Upper lobe of right lung (tissue), 1 donor: ENCODE measurements around the gene TCF12. TPM values are rescaled to one million over a fixed set of nuclear protein-coding genes. Genes with fewer than 3 reads are reported as not detected.

Experiments used
- ATAC-seq: fragments of 200-7000 bp; cut with Tn5 transposase; one replicate; pipeline ENCODE4 v1.9.1; 2020; ENCODE audit warnings: mild to moderate bottlenecking, moderate library complexity
- DNase-seq: peaks from one replicate; pipeline ENCODE4 v3.0.0-alpha.2; 2020
- H3K27ac ChIP-seq: fragments of 200-600 bp; one replicate; pipeline ENCODE4 v1.8.0; 2022
- H3K27me3 ChIP-seq: fragments of 200-600 bp; one replicate; pipeline ENCODE4 v1.8.0; 2022; ENCODE audit warnings: mild to moderate bottlenecking
- H3K36me3 ChIP-seq: fragments of 200-600 bp; one replicate; pipeline ENCODE4 v1.8.0; 2022
- H3K4me1 ChIP-seq: fragments of 200-600 bp; one replicate; pipeline ENCODE4 v1.8.0; 2022
- H3K4me3 ChIP-seq: fragments of 200-600 bp; one replicate; pipeline ENCODE4 v1.8.0; 2022; ENCODE audit warnings: mild to moderate bottlenecking
- H3K9me3 ChIP-seq: fragments of 200-600 bp; one replicate; pipeline ENCODE4 v1.8.0; 2022
- intact Hi-C: fragments of 100-400 bp; cut with DNase I; formaldehyde crosslinking; loops from one replicate; pipeline ENCODE4 v1.11.0; 2022
- total RNA-seq: library from RNA; stranded (reverse); fragmentation: NEBNext Ultra II Directional; extraction: Animal tissue kit (Norgen Biotek cat#: 25700); gene quantifications from one replicate; pipeline ENCODE4 v1.2.1, GENCODE V29; 2021
- TF ChIP-seq, protein P1 (sequence below): fragments of 200-600 bp; IDR thresholded peaks from one replicate; pipeline ENCODE4 v1.8.0; 2022; ENCODE audit warnings: antibody characterized with exemption
- donor health status: DM: no; HTN: yes; CAD: no; lungs with severe emphysema.

The TCF12 gene
- total RNA-seq, 1 donor from 2014 or later: 103 TPM

DNA sequence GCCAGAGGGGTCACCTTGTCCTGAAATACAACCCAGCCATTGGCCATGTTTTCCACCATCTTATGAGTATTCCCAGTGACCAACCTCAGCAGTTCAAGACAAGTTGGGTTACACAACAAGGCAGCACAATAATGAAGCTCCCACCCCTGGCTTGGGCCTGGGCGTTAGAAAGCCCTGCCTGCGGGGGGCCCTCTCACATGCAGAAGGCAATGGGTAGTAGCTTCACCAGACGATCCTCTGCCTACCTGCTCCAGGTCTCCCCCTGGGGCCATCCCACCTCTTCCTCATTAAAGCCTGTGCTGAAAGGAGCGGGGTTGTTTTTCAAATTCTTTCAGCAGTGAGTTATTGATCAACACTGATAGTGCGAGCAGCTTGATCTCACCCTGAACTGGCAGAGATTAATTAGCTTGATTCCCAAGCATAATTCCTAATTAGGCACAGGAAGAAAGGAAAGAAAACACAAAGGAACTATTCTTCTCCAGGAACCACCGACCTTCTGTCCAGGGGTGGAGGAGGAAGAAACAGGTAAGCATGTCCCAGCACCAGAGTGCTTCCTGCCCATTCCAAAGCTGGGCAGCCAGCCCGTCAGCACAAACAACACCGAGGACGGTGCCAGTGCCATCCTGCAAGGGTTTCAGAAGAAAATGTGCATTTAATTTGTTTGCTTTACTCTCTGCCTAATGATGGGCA lies 378.2 kb downstream of the TCF12 start:
- no peaks in the 10 kb centered on the region for H3K4me1 ChIP-seq

DNA sequence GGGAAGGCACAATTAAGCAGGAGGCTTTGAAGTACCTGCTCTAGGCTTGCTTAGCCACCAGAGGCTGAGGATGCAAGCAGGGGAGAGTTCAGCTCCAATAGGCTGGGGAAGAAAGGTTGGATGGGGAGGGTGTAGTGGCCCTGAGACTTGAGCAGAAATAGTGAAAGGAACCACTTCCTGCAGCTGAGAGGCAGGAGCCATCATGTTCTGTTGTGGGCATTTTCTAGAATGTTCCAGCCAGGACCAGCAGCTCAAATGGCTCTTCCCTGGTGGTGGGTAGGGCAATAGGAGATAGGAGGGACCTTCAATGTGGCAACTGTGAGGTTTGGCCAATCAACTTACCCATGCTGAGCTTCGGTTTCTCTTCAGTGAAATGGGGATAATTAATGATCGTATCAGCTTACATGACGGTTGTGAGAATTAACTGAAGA lies 378.7 kb downstream of the TCF12 start:
- DNase-seq (no peak), ATAC-seq (no peak)
- Histone ChIP-seq H3K27me3 (no peaks in the 10 kb centered on the region), H3K9me3 (no peaks in the 10 kb centered on the region), H3K36me3 (no peaks in the 10 kb centered on the region), H3K4me3 (no peak overlapping the region), H3K27ac (no peak overlapping the region), H3K4me1 (no peaks in the 10 kb centered on the region)
- intact Hi-C loops: no loop called here
- TF ChIP-seq, protein P1, sequence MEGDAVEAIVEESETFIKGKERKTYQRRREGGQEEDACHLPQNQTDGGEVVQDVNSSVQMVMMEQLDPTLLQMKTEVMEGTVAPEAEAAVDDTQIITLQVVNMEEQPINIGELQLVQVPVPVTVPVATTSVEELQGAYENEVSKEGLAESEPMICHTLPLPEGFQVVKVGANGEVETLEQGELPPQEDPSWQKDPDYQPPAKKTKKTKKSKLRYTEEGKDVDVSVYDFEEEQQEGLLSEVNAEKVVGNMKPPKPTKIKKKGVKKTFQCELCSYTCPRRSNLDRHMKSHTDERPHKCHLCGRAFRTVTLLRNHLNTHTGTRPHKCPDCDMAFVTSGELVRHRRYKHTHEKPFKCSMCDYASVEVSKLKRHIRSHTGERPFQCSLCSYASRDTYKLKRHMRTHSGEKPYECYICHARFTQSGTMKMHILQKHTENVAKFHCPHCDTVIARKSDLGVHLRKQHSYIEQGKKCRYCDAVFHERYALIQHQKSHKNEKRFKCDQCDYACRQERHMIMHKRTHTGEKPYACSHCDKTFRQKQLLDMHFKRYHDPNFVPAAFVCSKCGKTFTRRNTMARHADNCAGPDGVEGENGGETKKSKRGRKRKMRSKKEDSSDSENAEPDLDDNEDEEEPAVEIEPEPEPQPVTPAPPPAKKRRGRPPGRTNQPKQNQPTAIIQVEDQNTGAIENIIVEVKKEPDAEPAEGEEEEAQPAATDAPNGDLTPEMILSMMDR: no peak

More for the DNA sequence above, 378.2 kb downstream of the TCF12 start:
- H3K4me3 ChIP-seq: no peak overlapping the region
- TF ChIP-seq, protein P1: no peak
- H3K9me3 ChIP-seq: no peaks in the 10 kb centered on the region
- H3K27ac ChIP-seq: no peak overlapping the region
- ATAC-seq (no peak), DNase-seq (no peak)
- H3K27me3 ChIP-seq: no peaks in the 10 kb centered on the region
- intact Hi-C loops: no loop called here
- H3K36me3 ChIP-seq: no peaks in the 10 kb centered on the region

DNA sequence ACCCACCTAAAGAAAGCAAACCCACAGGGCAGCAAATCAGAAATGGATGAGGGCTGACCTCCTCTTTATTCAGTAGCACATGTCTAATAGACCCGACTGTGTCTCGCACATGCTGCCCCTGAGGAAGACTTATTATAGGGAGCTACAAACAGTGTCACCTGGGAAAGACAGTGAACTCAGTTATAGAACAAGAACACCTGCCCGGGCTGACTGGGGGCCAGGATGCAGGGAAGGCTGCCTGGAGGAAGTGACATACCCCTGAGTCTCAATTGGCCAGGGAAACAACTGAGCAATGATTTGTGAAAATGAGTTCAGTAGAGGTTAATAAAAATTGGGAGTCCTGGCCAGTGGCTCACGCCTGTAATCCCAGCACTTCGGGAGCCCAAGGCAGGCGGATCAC lies 379.2 kb downstream of the TCF12 start:
- H3K27me3 ChIP-seq: no peaks in the 10 kb centered on the region
- intact Hi-C loops: no loop called here
- no peak for DNase-seq
- no peak for ATAC-seq
- no peaks in the 10 kb centered on the region for H3K9me3 ChIP-seq
- no peaks in the 10 kb centered on the region for H3K4me1 ChIP-seq
- no peak overlapping the region for H3K4me3 ChIP-seq
- H3K27ac ChIP-seq: no peak overlapping the region
- no peaks in the 10 kb centered on the region for H3K36me3 ChIP-seq
- TF ChIP-seq, protein P1: no peak

DNA sequence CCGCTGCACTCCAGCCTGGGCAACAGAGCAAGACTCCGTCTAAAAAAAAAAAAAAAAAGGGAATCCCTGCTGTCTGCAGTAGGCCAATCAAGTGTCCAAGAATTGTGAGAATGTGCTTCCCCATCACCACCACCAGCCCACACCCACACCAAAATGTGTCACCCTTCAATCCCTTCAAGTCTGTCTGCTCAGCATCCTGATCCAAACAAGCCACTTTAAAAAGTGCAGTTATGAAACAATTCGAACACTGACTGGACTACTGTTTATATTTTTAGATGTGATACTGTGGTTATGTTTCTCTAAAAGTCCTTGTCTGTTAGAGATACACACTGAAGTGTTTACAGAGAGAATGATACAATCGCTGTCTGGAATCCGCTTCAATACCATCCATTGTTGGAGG lies 379.8 kb downstream of the TCF12 start:
- Histone ChIP-seq H3K27me3 (no peaks in the 10 kb centered on the region), H3K4me1 (no peaks in the 10 kb centered on the region), H3K4me3 (no peak overlapping the region), H3K36me3 (no peaks in the 10 kb centered on the region), H3K27ac (no peak overlapping the region), H3K9me3 (no peaks in the 10 kb centered on the region)
- DNase-seq (no peak), ATAC-seq (no peak)
- intact Hi-C loops: no loop called here
- TF ChIP-seq, protein P1: no peak

DNA sequence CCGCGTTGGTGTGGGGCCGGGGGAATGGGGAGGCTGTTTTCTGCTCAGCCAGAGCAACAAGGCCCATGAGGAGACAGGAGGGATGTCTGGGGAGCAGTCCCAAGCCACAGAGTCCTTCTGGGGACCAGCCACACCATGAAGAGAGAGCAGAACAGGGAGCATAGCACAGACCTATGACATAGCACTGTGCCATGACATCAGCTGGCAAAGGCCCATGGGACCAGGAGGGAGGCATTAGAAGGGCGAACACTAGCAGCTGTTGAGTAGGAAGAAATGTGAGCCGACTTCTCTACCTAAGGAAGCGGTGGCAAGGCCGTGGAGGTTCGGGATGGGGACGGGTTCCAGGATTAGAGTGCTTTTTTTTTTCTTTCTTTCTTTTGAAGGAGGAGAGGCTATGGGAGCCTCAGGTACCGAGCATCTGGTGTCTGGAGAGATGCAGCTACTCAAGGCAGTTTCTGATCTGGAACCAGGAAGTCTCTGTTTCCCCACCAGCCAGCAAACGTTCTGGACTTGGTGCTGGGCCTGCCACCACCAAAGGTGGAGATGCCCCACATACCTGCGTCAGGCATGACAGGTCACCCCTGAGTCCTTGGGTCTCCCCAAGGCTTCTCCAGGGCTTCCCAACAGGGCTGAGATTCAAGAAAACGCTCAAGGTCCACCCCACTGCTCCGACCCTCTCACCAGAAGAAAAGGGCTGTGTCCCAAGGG lies 380.6 kb downstream of the TCF12 start:
- Histone ChIP-seq H3K9me3 (no peaks in the 10 kb centered on the region), H3K27ac (no peak overlapping the region), H3K4me3 (no peak overlapping the region), H3K27me3 (no peaks in the 10 kb centered on the region), H3K4me1 (no peaks in the 10 kb centered on the region), H3K36me3 (no peaks in the 10 kb centered on the region)
- no peak for DNase-seq
- TF ChIP-seq, protein P1: no peak
- intact Hi-C loops: no loop called here
- ATAC-seq: no peak
